ENCODE data around the gene DTYMK. TPM values are rescaled to one million over a fixed set of nuclear protein-coding genes. Genes with fewer than 3 reads are reported as not detected.
"Not testable (repeated sequence)": the region's sequence is repeated elsewhere in the genome, so short reads cannot be mapped to it uniquely, and the experiment has no call there.

DTYMK gene
- total RNA-seq, 1 donor from 2014 or later = 22.1 TPM

- DNase-seq (ENCODE audit: low spot score) = no peak
These were observed 14.1 kb downstream of the DTYMK start for GRCh38 chr2:241672243-241673188.

DNA sequence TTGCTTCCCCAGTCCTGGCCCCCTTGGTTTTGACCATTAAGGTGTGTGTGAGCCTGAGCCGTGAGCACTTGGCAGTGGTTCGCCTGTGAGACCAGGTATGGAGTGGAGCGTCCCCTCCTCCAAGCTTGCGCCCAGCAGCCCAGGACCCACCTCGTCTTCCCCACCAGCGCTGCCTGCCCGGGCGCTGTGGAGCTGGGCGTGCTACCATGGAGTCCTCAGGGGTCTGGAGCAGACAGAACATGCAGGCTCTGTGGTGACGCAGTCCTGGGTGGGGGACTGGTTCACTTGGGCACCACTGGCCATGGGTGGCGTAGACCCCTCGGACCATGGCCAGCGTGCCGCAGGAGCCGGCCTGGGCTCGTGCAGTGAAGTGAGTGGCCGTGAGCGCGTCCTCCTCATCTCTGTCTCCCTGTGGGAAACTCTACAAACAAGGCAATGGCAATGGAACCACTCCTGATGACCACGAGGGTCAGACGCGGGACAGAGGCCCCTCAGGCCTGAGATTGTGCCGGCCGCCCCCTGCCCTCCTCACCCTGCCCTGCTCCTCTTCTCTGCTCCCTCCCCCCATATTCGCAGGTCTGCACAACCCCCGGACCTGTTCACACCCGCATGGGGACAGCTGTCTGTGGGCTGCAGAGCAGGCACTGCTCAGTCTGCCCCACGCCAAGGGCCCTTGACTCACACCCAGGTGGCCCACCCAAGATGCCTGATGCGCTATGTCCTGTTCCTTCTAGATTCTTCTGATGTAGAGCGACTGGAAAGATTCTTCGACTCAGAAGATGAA lies 15.0 kb downstream of the DTYMK start:
- DNase-seq (ENCODE audit: low spot score) = no peak

GRCh38 chr2:241670333-241671110 lies 16.1 kb downstream of the DTYMK start:
- no peak for DNase-seq (ENCODE audit: low spot score)

- DNase-seq (ENCODE audit: low spot score) = no peak
These were observed 17.8 kb downstream of the DTYMK start for GRCh38 chr2:241668839-241669238.

DNA sequence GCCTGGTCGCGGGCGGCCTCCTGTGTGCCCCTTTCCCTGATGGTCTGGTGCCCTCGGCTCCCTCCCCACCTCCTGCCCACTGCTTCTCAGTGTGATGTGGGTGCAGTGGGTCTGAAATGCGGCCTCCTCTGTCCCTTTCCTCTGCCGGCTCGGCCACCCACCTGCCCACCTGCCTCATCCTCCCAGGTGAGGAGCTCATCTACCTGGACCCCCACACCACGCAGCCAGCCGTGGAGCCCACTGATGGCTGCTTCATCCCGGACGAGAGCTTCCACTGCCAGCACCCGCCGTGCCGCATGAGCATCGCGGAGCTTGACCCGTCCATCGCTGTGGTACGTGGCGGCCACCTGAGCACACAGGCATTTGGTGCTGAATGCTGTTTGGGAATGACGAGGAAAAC lies 18.3 kb downstream of the DTYMK start:
- DNase-seq (ENCODE audit: low spot score) = no peak

DNA sequence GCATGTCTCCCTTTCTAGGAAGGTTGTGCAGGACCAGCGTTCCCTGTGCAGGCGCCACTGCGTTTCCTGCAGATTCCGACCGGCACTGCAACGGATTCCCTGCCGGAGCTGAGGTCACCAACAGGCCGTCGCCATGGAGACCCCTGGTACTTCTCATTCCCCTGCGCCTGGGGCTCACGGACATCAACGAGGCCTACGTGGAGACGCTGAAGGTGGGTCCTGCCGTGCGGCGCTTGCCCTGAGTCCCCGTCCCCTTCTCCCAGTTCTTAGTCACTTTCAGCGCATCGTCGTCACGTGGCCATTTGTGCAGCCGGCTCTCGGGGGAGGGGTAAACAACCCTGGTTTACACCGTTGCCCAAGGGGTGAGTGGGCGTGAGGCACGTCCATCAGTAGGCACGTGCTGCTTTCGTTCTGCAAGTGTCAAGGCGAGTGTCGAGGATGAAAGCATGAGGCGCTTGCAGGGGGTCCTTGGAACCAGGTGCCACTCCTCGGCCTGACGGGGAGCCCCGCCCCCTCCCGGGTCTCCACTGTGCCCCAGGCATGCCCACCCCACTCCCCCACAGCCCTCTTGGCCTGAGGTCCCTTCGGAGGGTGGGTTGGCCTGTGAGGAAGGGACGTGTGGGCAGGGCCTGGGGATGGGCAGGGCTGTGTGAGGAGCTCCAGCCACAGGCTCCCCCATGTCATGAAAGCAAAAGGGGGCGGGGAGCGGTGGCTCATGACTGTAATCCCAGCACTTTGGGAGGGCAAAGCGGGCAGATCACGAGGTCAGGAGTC lies 19.8 kb downstream of the DTYMK start:
- DNase-seq (ENCODE audit: low spot score) = no peak

GRCh38 chr2:241665731-241666440 lies 20.7 kb downstream of the DTYMK start:
- no peak for DNase-seq (ENCODE audit: low spot score)

GRCh38 chr2:241662731-241663130 lies 23.9 kb downstream of the DTYMK start:
- DNase-seq (ENCODE audit: low spot score) = not testable (repeated sequence)

DNA sequence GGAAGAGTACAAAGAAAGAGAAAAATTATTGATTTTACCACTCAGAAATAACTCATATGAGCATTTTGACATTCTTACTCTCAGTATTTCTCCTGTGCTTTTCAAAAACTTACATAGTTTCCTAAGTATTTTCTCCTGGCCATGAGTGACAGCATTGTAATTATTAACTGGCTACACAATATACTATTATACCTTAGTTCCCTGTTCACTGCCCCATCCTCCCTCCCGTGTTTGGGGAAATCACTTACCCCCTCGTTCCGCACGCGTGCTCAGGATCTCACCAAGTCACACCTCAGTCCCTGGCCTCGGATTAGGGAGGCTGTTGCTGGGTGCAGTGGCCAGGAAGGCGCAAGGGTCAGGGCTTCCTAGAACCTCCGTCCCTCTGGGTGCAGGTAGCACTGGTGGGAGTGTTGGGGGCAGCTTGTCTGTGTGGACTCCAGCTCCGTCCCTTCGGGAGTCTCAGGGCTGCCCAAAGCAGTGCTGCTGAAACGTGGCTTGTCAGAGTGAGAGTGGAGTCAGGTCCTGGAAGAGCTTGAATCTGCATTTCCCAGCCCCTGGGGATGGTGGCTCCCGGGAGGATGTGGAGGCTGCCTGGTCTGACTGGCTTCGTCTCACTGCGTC lies 25.9 kb downstream of the DTYMK start:
- no peak for DNase-seq (ENCODE audit: low spot score)

- DNase-seq (ENCODE audit: low spot score) = no peak
These were observed 27.4 kb downstream of the DTYMK start for GRCh38 chr2:241659150-241659739.

GRCh38 chr2:241658296-241658695 lies 28.3 kb downstream of the DTYMK start:
- no peak for DNase-seq (ENCODE audit: low spot score)

- no peak for DNase-seq (ENCODE audit: low spot score)
These were observed 28.8 kb downstream of the DTYMK start for GRCh38 chr2:241657786-241658254.

- no peak for DNase-seq (ENCODE audit: low spot score)
These were observed 30.3 kb downstream of the DTYMK start for GRCh38 chr2:241656190-241656741.

DNA sequence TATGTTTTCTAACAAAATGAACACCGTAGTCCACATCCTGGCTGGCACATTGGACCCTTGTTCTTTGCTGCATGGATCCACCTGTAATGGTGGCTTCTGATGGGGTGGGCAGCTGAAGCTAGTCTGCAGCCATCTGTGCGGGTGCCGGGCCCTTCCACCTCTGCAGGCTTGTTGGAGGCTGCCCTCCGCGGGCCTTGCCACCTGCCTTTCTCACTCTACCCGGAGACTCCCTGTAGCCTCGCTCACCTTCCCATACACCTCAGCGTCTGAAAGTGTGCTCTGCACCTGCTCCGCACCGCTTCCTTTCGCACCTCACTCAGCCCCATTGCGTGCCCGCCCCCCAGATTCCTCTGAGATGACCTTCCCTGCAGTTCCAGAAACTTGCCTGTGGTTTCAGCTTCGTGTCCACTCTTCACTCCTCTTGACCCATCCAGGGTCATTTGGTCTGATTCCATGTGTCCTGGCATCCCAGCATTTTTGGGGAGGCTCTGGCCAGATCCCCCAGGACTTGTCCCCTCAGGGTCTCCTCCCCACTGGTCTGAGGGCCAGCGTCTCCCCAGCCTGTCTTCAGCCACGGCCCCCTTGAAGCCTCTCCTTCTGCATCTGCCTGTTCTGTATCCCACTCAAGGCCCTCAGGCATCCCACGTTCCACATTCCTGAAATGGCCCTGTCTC lies 31.0 kb downstream of the DTYMK start:
- DNase-seq (ENCODE audit: low spot score) = no peak

DNA sequence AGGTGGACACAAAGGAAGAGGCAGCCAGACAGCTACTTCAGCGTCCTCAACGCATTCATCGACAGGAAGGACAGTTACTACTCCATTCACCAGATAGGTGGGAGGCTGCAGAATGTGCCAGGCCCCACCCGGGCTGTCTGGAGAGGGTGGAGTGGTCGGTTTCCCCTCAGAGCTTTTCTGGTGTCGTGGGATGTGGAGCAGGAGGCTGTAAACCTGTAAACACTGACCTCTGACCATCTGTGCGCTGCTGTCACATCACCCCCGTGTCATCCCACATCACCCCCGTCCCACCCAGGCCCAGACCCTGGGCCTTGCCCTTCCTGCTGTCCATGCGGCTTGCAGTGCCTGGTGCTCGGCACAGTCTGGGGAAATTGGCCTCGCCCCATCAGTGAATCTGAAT lies 32.1 kb downstream of the DTYMK start:
- no peak for DNase-seq (ENCODE audit: low spot score)

DNA sequence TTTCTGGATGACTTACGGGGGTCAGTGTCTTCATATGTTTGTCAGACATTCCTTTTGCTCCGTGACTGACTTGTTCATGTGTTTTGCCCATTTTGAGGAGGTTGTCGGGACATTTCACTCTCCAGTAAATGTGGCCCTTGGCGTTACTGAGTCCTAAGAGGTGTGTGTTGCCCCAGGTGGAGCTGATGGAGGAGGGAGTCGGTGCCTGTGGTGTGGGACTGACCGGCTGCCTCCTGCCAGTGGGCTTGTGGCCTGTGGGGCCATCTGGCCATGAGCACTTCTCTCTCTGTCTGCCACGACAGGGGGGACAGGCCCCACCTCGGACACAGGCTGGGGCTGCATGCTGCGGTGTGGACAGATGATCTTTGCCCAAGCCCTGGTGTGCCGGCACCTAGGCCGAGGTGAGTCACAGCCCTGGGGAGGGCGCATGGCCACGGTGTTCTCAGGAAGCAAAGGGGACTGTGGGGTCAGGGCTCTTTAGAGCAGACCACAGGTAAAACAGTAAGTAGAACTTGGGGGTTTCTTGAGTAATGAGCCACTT lies 33.3 kb downstream of the DTYMK start:
- DNase-seq (ENCODE audit: low spot score) = no peak

DNA sequence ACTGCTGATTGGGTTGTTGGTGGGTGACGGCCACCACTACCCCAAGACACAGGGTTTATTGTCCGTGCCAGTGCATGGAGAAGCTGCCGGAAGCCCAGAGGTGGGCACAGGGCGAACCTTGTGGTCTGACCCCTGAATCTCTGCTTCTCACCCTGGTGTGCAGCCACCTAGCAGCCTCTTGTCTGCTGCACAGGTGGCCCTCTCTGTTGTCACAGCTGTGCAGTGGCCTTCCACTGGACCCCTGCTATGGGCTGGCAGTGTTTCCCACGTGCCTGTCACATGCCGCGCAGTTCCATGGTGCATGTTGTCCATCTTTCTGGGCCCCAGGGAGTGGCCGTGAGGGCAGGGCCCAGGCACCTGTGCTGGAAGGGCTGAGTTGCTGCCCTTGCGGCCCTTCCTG lies 33.9 kb downstream of the DTYMK start:
- no peak for DNase-seq (ENCODE audit: low spot score)

DNA sequence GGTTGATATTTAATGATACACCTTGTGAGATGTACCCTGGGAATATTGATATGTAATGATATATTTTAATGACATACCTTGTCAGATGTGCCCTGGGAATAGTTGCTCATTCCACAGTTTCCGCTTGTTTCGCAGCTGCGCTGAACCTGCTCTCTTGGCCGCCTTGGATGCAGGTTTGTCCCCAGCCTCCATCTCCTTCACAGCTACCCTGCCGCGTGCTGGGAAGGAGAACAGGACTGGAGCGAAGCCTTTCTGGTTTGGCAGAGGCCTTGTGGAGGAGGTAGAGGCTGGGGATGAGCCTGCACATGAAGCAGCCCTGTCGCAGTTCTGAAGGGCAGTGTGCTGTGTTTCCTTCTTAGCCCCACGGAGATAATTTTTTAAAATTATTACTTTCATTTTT lies 34.5 kb downstream of the DTYMK start:
- DNase-seq (ENCODE audit: low spot score) = no peak
